Ishikawa (cell line): ENCODE results near the gene RARS1.

ENCODE experiments used
- CEBPB ChIP-seq: IDR thresholded peaks from 2 replicates; pipeline ENCODE4 v1.6.1; 2012
- CREB1 ChIP-seq: IDR thresholded peaks from 2 replicates; pipeline ENCODE4 v1.6.1; 2012; ENCODE audit warnings: low read depth
- EGR1 ChIP-seq: IDR thresholded peaks from 2 replicates; pipeline ENCODE4 v1.6.1; 2012
- EP300 ChIP-seq: IDR thresholded peaks from 2 replicates; pipeline ENCODE4 v1.6.1; 2012; ENCODE audit warnings: borderline replicate concordance
- FOXM1 ChIP-seq: IDR thresholded peaks from 2 replicates; pipeline ENCODE4 v1.6.1; 2012; ENCODE audit warnings: low read depth, borderline replicate concordance
- MAX ChIP-seq: IDR thresholded peaks from 2 replicates; pipeline ENCODE4 v1.6.1; 2012
- NFIC ChIP-seq: IDR thresholded peaks from 2 replicates; pipeline ENCODE4 v1.6.1; 2012
- RAD21 ChIP-seq: IDR thresholded peaks from 2 replicates; pipeline ENCODE4 v1.6.1; 2012; ENCODE audit warnings: low read depth
- REST ChIP-seq: IDR thresholded peaks from 2 replicates; pipeline ENCODE4 v1.6.1; 2012; ENCODE audit warnings: low read depth, mild to moderate bottlenecking
- TAF1 ChIP-seq: IDR thresholded peaks from 2 replicates; pipeline ENCODE4 v1.6.1; 2012; ENCODE audit warnings: low read depth, mild to moderate bottlenecking
- TCF12 ChIP-seq: IDR thresholded peaks from 2 replicates; pipeline ENCODE4 v1.6.1; 2012; ENCODE audit warnings: low read depth
- TEAD4 ChIP-seq: IDR thresholded peaks from 2 replicates; pipeline ENCODE4 v1.6.1; 2012
- USF1 ChIP-seq: IDR thresholded peaks from 2 replicates; pipeline ENCODE4 v1.6.1; 2012
- YY1 ChIP-seq: IDR thresholded peaks from 2 replicates; pipeline ENCODE4 v1.6.1; 2012; ENCODE audit warnings: low read depth
- ZBTB7A ChIP-seq: IDR thresholded peaks from 2 replicates; pipeline ENCODE4 v1.6.1; 2012; ENCODE audit warnings: low read depth

Gene RARS1

GRCh38 chr5:168494057-168494555 lies 7.8 kb downstream of the RARS1 start:
- TF ChIP-seq FOXM1, result no peak
- no peak for TF ChIP-seq EP300
- TF ChIP-seq TCF12, result no peak
- no peak for TF ChIP-seq NFIC
- no peak for TF ChIP-seq TAF1
- TF ChIP-seq CEBPB, result no peak
- no peak for TF ChIP-seq YY1
- TF ChIP-seq TEAD4, result no peak
- no peak for TF ChIP-seq MAX

- TF ChIP-seq CEBPB, result no peak
- TF ChIP-seq ZBTB7A, result no peak
- TF ChIP-seq TCF12, result no peak
- no peak for TF ChIP-seq TAF1
- TF ChIP-seq REST, result no peak
- TF ChIP-seq EGR1, result no peak
- no peak for TF ChIP-seq CREB1
- no peak for TF ChIP-seq RAD21
- TF ChIP-seq FOXM1, result no peak
- TF ChIP-seq TEAD4, result no peak
Measured at GRCh38 chr5:168502563-168503237, 16.4 kb downstream of the RARS1 start.

- TF ChIP-seq TEAD4 (no peak), CEBPB (no peak), REST (no peak)
Measured at GRCh38 chr5:168513861-168514428, 27.7 kb downstream of the RARS1 start.

GRCh38 chr5:168525856-168526255 lies 39.6 kb downstream of the RARS1 start:
- 0 out of 2 replicates have a peak, but pooled peaks have one; percentile 13 for TF ChIP-seq USF1
- no peak for TF ChIP-seq MAX

- TF ChIP-seq USF1 (no peak), TCF12 (no peak), CREB1 (no peak), TEAD4 (no peak), ZBTB7A (no peak), MAX (no peak), NFIC (no peak), YY1 (no peak), EGR1 (no peak), FOXM1 (no peak), EP300 (no peak), CEBPB (no peak), TAF1 (no peak)
Measured at GRCh38 chr5:168527756-168528295, 41.6 kb downstream of the RARS1 start.

GRCh38 chr5:168528521-168529373 lies 42.5 kb downstream of the RARS1 start, which contains the start of gene FBLL1:
TSS of gene FBLL1 (plus strand) at chr5:168529305. CDS start at chr5:168529505, 200 bp downstream.
- TF ChIP-seq REST (peak; percentile 92), CEBPB (peak; percentile 61; the same call in 1 of the 2 replicates), ZBTB7A (no peak)
